Endothelial cell of umbilical vein (primary cell): ENCODE results near the gene FLVCR2. TPM values are rescaled to one million over a fixed set of nuclear protein-coding genes. Genes with fewer than 3 reads are reported as not detected.

Source experiments
- BruUV-seq: library from RNA; stranded (reverse); fragments of 400-500 nt; replicated peaks from 2 replicates; lab custom pipeline; 2021; lab: Mats Ljungman, UMichigan
- CTCF ChIA-PET: fragments of 300-600, 350-600 bp; sonication (Branson Sonifier 250); formaldehyde crosslinking; loops from one replicate; lab custom pipeline; 2021; ENCODE audit warnings: antibody characterized with exemption, inconsistent platforms; lab: Charles Lee
- POLR2A ChIA-PET: fragments of 300-600, 350-600 bp; sonication (Branson Sonifier 250); formaldehyde crosslinking; loops from one replicate; lab custom pipeline; 2021; ENCODE audit warnings: antibody characterized with exemption, inconsistent platforms; lab: Charles Lee
- DNase-seq: peaks from one replicate; pipeline ENCODE4 v3.0.0-alpha.2; 2011; ENCODE audit warnings: low read depth, low spot score
- FAIRE-seq: peaks from 2 replicates; lab custom pipeline; 2011; peaks lifted over from hg19 to GRCh38; lab: Jason Lieb, UNC
- H2AFZ ChIP-seq: 2 replicates; pipeline ENCODE4 v1.6.0; 2012; ENCODE audit warnings: low read depth, low read length, control low read depth, inconsistent platforms
- H3K27ac ChIP-seq: 2 replicates; pipeline ENCODE4 v1.5.1; 2011; ENCODE audit warnings: low read depth, mild to moderate bottlenecking, control low read depth, low read length, moderate library complexity; ENCODE audit not compliant: insufficient read depth
- H3K27me3 ChIP-seq, 2 experiments: 2 replicates each; pipeline versions ENCODE4 v1.6.0 to v1.6.1; 2011; ENCODE audit warnings: low read length in 2 of 2, mixed read lengths in 1 of 2; ENCODE audit not compliant: control insufficient read depth in 2 of 2, insufficient read depth in 2 of 2
- H3K36me3 ChIP-seq, 2 experiments: 2 replicates in 1 of 2; 3 replicates in 1 of 2; pipeline ENCODE4 v1.5.1; 2011; ENCODE audit warnings: low read length in 2 of 2, mild to moderate bottlenecking in 1 of 2, moderate library complexity in 1 of 2; ENCODE audit not compliant: control insufficient read depth in 2 of 2, insufficient read depth in 2 of 2; ENCODE audit errors: extremely low read depth in 1 of 2
- H3K4me1 ChIP-seq: 3 replicates; pipeline ENCODE4 v1.5.1; 2011; ENCODE audit warnings: mild to moderate bottlenecking, low read length; ENCODE audit not compliant: control insufficient read depth, insufficient read depth; ENCODE audit errors: extremely low read depth
- H3K4me2 ChIP-seq: 2 replicates; pipeline ENCODE4 v1.6.1; 2011; ENCODE audit warnings: low read length, control low read depth, mixed read lengths; ENCODE audit not compliant: insufficient read depth
- H3K4me3 ChIP-seq, 3 experiments: fragments of 200-600 bp in 1 of 3; sonication (generic), shearing (Covaris generic) in 1 of 3; replicated peaks in 1 of 3; 2 replicates each; pipeline ENCODE4 v1.5.1; 2011 to 2016; ENCODE audit warnings: control low read depth in 3 of 3, low read length in 3 of 3, mild to moderate bottlenecking in 2 of 3, inconsistent platforms in 1 of 3, low read depth in 1 of 3, moderate library complexity in 1 of 3; ENCODE audit not compliant: insufficient read depth in 1 of 3
- H3K79me2 ChIP-seq: 2 replicates; pipeline ENCODE4 v1.6.0; 2012; ENCODE audit warnings: low read length, inconsistent platforms; ENCODE audit not compliant: control insufficient read depth, insufficient read depth
- H3K9ac ChIP-seq: replicated peaks from 2 replicates; pipeline ENCODE3; 2011; ENCODE audit warnings: low read length, control low read depth; ENCODE audit not compliant: insufficient read depth; ENCODE audit errors: extremely low read depth
- H3K9me1 ChIP-seq: replicated peaks from 3 replicates; pipeline ENCODE4 v1.6.0; 2011; ENCODE audit warnings: mild to moderate bottlenecking, low read length; ENCODE audit not compliant: control insufficient read depth, insufficient read depth; ENCODE audit errors: extremely low read depth
- H3K9me3 ChIP-seq: replicated peaks from 2 replicates; pipeline ENCODE4 v1.5.1; 2012; ENCODE audit warnings: low read length, inconsistent platforms; ENCODE audit not compliant: control insufficient read depth, insufficient read depth
- H4K20me1 ChIP-seq: replicated peaks from 2 replicates; pipeline ENCODE3; 2011; ENCODE audit warnings: mild to moderate bottlenecking, low read length; ENCODE audit not compliant: control insufficient read depth, insufficient read depth; ENCODE audit errors: extremely low read depth
- CTCF ChIP-seq, 2 donors: IDR thresholded peaks; 1 replicate in 1 of 2; 2 replicates in 1 of 2; pipeline ENCODE4 v1.5.1; 2011; ENCODE audit warnings: low read length in 2 of 2, mild to moderate bottlenecking in 2 of 2, moderate library complexity in 2 of 2, control low read depth in 1 of 2, inconsistent platforms in 1 of 2, low read depth in 1 of 2; ENCODE audit not compliant: insufficient read depth in 1 of 2; ENCODE audit errors: extremely low read depth in 1 of 2
- EZH2 ChIP-seq: IDR thresholded peaks from 2 replicates; pipeline ENCODE4 v1.6.1; 2012; ENCODE audit warnings: borderline replicate concordance, low read depth, mild to moderate bottlenecking, moderate library complexity, low read length, inconsistent platforms; ENCODE audit not compliant: severe bottlenecking
- GATA2 ChIP-seq: IDR thresholded peaks from 2 replicates; pipeline ENCODE4 v1.7.0; 2011; ENCODE audit warnings: low read depth, mild to moderate bottlenecking, moderate library complexity, mixed read lengths, low read length; ENCODE audit not compliant: insufficient read length, insufficient read depth
- JUN ChIP-seq: IDR thresholded peaks from 2 replicates; pipeline ENCODE4 v1.6.1; 2011; ENCODE audit warnings: borderline replicate concordance, low read depth; ENCODE audit not compliant: insufficient read length, insufficient read depth
- dilution Hi-C: fragments of 300-500 bp; cut with MboI; formaldehyde crosslinking; loops from one replicate; pipeline ENCODE4 v1.15.0; 2019; ENCODE audit warnings: low sequenced_read_pairs; ENCODE audit not compliant: extremely low pct_ligation_motif_present
- intact Hi-C: fragments of 100-400 bp; cut with micrococcal nuclease; formaldehyde crosslinking; loops from one replicate; pipeline ENCODE4 v1.10.0; 2022
- polyA plus RNA-seq, 4 experiments: library from polyadenylated mRNA; depleted of rRNA in 3 of 4; stranded (reverse) in 3 of 4; unstranded in 1 of 4; fragments of >200 nt; gene quantifications; 2 replicates each; pipeline versions ENCODE4 v1.2.1 to v1.2.3, GENCODE V29; 2011 to 2012; ENCODE audit warnings: missing spikeins in 1 of 4
- total RNA-seq: library from RNA; stranded (reverse); gene quantifications from 2 replicates; pipeline ENCODE4 v1.2.3, GENCODE V29; 2021

FLVCR2 gene
- total and polyA plus RNA-seq, 2 donors (not counting 3 experiments of a cell fraction or from before 2014, with no cell fraction given): 1.4 to 4.9 TPM

GRCh38 chr14:75607044-75607443 lies 28.6 kb downstream of the FLVCR2 start:
- intact Hi-C loops: no loop called here
- no peaks in the 10 kb centered on the region for H3K9me3 ChIP-seq
- H3K79me2 ChIP-seq: no peaks in the 10 kb centered on the region
- dilution Hi-C loops: no loop called here
- H3K4me1 ChIP-seq: peaks cover 14% of the 10 kb centered on the region
- H3K36me3 ChIP-seq: no peaks in the 10 kb centered on the region
- H4K20me1 ChIP-seq: no peaks in the 10 kb centered on the region
- TF ChIP-seq JUN (no peak), EZH2 (no peak), GATA2 (no peak), CTCF (IDR thresholded peaks at IDR 0.05; ENCODE audit: extremely low read depth in 1 of 2, insufficient read depth in 1 of 2, low read depth in 1 of 2, low read length in 2 of 2) (no peak)
- CTCF ChIA-PET: interaction anchor here (1.3 to 2.3 kb wide), 3 partner anchors 11 to 48 kb away, joined by 3 to 10 read pairs (median 9); no protein-coding TSS in a partner anchor
- FAIRE-seq: no peak
- no peak overlapping the region for H3K4me2 ChIP-seq
- POLR2A ChIA-PET: no interaction called here
- H3K4me3 ChIP-seq: no peak overlapping the region
- no peak overlapping the region for H3K27ac ChIP-seq
- no peak for DNase-seq
- H3K9ac ChIP-seq: no peak overlapping the region
- BruUV-seq: no TSS peak
- peaks cover 21% of the 10 kb centered on the region in 2 experiments for H3K27me3 ChIP-seq
- no peak overlapping the region for H2AFZ ChIP-seq
- no peaks in the 10 kb centered on the region for H3K9me1 ChIP-seq
